Glomerular endothelial cell (primary cell): Measurements from ENCODE around the gene CREBZF. TPM values are rescaled to one million over a fixed set of nuclear protein-coding genes. Genes with fewer than 3 reads are reported as not detected.

Experiments used
- DNase-seq: peaks from one replicate; pipeline ENCODE4 v3.0.0-alpha.2; 2011; ENCODE audit warnings: low read depth, low spot score; ENCODE audit errors: extremely low read depth
- total RNA-seq: library from RNA; depleted of rRNA; stranded (reverse); fragments of >200 nt; gene quantifications from 2 replicates; pipeline ENCODE4 v1.2.3, GENCODE V29; 2015

Gene CREBZF, protein sequence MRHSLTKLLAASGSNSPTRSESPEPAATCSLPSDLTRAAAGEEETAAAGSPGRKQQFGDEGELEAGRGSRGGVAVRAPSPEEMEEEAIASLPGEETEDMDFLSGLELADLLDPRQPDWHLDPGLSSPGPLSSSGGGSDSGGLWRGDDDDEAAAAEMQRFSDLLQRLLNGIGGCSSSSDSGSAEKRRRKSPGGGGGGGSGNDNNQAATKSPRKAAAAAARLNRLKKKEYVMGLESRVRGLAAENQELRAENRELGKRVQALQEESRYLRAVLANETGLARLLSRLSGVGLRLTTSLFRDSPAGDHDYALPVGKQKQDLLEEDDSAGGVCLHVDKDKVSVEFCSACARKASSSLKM
- total RNA-seq, result 10.0 and 29.0 TPM in 2 replicates

DNA sequence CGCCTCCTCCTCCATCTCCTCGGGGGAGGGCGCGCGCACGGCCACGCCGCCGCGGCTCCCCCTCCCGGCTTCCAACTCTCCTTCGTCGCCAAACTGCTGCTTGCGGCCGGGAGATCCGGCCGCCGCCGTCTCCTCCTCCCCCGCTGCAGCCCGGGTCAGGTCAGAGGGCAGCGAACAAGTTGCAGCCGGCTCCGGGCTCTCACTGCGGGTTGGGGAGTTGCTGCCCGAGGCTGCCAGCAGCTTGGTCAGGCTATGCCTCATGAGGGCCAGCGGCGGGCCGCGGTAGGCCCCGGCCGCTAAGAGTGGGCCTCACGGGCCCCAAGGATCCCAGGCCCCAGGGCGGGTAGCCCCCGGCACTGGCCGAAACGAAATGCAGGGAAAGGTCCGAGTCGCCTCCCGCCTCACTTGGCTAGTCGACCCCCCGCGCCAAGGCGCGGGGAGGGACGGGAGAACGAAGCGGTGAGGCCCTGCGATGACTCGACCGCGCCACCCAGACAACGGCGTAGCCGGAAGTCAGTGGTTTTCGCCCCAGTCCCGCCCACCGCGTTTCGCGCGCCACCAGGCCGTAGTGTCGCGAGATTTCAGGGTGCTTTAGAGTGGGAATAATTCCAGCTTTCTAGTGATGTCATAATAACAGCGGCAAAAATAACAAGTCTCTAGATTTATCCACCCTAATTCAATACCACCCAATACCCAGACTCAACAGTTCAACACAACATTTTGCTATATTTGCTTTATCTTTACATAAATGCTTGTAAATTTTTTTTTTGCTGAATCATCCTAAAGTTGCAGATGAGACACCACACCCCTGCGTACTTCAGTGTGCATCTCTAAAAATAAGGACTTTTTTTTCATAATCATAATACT lies at the start of gene CREBZF:
CREBZF (minus strand) TSS at position 515 of the 867 bp plus-strand sequence; CDS start at position 261, 254 bp downstream.
- peak; percentile 66 for DNase-seq

DNA sequence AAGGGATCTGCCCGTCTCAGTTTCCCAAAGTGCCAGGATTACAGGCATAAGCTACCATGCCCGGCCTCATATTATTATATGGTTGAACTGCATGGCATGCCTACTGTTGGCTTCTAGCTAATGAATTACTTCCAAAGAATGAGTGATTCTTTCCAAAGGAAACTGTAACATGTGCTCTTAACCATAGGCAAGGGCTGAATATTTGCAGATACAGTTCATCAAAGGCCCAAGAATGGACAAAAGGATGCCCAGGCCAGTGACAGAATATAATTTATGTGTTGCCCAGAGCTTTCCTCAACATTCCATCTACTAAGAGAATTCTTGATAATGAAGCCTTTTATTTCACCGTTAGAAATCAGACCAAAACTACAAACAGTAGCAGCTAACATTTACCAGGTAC lies 48.0 kb upstream of the CREBZF start:
- DNase-seq, result no peak

DNA sequence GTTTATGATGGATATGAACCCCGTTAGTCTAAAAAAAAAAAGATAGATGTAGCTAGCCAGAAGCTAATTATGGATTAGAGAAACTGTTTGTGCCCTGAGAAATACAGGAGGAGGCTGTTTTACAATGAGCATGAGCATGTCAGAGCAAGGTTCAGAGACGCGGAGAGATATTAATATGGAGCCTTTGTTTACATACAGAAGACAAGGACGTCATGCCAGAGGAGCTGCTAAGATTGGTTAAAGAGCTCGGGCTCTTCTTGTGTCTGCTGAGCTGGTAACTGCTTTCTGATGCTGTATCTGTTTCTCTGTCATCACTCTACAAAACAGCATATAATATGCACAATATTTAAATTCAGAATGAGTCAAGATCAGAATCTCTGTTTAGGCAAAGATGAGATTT lies 46.0 kb upstream of the CREBZF start:
- no peak for DNase-seq

DNA sequence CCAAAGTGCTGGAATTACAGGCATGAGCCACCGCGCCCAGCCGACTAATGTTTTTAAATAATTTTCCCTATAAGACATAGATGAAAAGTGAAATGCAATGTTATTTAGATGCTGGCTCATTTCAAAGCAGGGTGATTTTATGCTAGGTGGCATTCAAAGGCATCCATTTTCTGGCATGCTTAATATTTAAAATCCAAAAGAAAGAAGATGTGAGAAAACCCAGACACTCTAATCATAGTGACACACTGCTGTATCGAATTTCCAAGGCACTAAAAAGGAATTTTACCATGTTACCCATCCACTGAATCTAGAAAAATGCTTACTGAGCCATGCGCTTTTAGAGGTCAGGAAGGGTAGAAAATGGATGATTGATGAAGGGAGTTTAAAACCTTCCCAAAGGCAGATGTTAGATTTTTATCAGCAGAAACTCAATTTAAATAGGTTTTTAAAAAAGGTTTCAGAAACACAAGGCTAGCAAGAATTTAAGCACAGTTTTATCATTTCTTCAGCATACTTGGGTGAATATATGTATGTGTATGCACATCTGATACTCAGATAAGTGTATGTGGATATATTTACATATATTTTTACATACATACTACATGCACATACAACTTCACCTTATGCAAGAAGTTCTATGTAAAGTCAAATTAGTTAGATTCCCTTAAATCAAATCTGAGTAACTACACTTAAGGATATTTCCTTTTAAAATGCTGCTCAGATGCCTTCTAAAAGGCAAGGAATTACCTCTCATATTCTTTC lies 45.2 kb upstream of the CREBZF start:
- DNase-seq, result no peak

- DNase-seq, result no peak
These were observed 40.9 kb upstream of the CREBZF start for GRCh38 chr11:85705800-85706199.

DNA sequence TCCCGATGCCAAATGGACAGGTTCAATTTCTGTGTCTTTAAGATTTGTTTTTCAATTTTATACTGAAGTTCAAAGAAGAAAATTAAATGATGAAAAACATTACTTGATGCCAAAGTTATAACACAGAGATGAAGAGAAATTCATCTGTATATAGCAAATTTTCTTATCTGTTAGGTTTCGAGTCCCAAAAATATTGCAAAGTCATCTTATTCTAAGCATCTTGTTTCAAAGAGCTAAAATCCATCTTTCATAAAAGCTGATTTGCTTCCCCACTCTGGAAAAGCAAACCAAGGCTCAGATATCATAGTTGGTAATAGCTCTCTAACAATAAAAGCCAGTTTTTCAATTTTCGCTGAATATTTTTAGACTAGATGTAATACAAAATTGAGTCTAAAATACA lies 40.0 kb upstream of the CREBZF start:
- no peak for DNase-seq

DNA sequence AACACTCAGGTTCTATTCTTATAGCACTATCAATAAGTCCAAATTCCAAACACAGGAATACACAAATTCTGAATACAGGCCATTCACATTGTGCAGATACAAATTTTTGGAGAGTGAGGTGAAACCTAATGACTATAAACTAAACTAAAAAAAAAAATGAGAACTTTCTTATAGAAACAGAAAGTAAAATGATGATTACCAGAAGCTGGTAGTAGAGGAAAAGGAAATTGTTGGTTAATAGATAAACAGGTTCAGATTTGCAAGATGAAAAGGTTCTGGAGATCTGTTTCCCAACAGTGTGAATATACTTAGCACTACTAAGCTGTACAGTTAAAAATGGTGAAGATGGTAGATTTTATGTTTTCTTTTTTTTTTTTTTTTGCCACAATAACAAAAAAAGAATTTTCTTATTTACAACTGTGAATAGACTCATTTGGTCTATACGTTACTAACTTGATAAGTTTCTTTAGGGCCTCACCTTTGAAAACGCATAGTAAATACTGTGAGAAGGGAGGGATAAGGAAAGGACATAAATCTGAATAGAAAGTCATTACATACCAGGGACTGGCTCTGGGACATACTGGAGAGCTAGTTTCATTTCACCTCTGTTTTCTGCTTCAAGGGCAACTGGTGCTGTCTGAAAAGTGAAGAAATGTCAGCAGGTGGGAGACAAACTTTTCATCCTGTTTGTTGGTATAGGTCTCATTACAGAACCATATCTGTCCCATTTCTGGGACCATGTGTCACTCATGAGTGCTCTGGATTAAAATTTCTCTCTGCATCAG lies 35.2 kb upstream of the CREBZF start:
- DNase-seq, result no peak

DNA sequence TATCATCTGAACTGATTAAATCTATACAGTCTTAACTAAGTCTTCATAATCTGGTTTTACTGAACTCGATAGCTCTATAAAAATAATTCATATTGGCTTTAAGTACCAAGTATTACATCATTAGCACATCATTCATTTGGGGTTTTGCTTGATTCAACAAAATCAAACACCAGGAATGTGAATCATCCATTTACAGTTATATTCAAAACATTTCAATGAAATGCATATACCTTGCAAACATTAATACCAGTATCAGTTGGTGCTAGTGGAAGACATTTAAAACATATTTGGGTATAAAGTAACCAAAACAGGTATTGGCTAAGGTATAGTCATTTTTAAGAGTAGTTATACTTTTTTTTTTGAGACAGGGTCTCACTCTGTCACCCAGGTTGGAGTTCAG lies 33.3 kb upstream of the CREBZF start:
- DNase-seq, result no peak

- no peak for DNase-seq
These were observed 32.8 kb upstream of the CREBZF start for GRCh38 chr11:85697747-85698146.

- DNase-seq, result no peak
These were observed 30.6 kb upstream of the CREBZF start for GRCh38 chr11:85695546-85695945.

DNA sequence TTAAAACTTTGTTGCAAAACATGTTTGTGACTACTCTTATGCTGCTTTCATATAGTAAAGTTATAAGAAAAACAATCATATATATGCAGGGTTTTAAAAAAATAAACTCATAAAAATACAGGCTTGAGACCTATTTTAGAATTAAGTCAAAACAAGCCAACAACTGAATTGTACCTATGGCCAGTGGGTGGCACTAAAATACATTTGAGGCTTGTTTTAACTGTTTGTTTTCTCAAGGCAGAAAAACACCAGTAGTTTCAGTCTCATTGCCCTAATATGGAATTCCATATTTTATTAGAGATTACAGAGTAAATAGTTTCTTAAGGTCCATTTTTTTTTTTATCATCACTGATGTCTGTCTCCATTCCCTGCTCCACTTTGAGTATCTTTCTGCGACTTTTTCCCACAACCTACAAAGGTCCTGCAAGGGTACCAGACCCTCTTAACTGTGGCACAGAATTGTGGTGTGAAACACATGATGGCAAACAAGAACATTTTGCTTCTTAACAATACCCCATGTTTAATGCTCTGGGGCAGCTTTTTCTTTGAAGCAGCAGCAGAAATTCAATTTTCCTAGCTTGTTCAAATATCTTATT lies 29.6 kb upstream of the CREBZF start:
- DNase-seq, result peak; percentile 42

- DNase-seq, result no peak
These were observed 21.0 kb upstream of the CREBZF start, which contains the start of gene CCDC89 for GRCh38 chr11:85685820-85686459. Gene CCDC89, minus strand, starts transcription at chr11:85686195. Its CDS starts 65 bp downstream, at chr11:85686130.

GRCh38 chr11:85685125-85685819 lies 20.3 kb upstream of the CREBZF start:
- DNase-seq, result no peak

- no peak for DNase-seq
These were observed 17.7 kb upstream of the CREBZF start for GRCh38 chr11:85682330-85683305.

GRCh38 chr11:85680897-85681296 lies 16.0 kb upstream of the CREBZF start:
- no peak for DNase-seq

- DNase-seq, result no peak
These were observed 14.6 kb upstream of the CREBZF start for GRCh38 chr11:85679576-85679975.

GRCh38 chr11:85673393-85673792 lies 8.5 kb upstream of the CREBZF start:
- no peak for DNase-seq
